Activated effector memory CD4-positive, alpha-beta T cell treated with anti-CD3 and anti-CD28 coated beads, Interleukin-2, amount 50 U/mL, for 16 hours (primary cell): ENCODE results near the gene RSBN1.
"Not testable (repeated sequence)": the region's sequence is repeated elsewhere in the genome, so short reads cannot be mapped to it uniquely, and the experiment has no call there.

Experiments
- DNase-seq: peaks from one replicate; pipeline ENCODE4 v3.0.0-alpha.2; 2020

RSBN1 gene

DNA sequence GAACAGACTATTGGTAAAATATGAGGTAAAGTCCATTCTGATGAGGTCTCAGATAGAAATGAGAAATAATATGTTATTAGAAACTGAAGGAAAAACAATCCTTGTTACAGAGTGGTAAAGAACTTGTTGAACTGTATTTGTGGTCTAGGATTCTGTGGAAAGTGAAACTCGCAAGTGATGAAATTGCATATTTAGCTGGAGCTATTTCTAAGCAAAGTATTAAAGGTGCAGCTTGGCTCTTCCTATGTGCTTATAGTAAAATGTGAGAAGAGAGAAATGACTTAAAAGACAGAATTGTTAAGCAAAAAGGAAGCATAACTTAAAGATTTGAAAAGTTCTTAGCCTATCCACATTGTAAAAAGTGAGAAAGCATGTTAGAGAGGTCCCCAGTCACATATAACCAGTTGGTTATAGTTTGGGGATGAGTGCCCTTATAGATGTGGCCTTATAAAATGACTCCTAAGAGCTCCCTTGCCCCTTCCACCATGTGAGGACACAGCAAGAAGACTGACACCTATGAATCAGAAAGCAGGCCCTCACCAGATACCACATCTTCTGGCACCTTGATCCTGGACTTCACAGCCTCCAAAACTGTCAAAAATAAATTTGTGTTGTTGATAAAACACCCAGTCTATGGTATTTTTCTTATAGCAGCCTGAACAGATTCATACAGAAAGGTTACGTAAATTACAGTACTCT, 77.8 kb downstream of the RSBN1 start:
- no peak for DNase-seq

DNA sequence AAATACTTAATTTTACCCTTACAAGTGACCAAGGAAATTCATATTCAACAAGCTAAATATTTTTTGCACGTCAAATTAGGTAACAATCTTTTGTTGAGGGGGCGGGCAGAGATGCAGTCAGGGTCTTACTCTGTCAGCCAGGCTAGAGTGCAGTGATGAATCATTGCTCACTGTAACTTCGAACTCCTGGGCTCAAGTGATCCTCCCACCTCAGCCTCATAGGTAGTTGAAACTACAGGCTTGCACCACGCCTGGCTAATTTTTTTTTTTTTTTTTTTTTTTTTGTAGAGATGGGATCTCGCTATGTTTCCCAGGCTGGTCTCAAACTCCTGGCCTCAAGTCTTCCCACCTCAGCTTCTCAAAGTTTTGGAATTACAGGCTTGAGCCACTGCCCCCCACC, 79.5 kb downstream of the RSBN1 start:
- DNase-seq = no peak

DNA sequence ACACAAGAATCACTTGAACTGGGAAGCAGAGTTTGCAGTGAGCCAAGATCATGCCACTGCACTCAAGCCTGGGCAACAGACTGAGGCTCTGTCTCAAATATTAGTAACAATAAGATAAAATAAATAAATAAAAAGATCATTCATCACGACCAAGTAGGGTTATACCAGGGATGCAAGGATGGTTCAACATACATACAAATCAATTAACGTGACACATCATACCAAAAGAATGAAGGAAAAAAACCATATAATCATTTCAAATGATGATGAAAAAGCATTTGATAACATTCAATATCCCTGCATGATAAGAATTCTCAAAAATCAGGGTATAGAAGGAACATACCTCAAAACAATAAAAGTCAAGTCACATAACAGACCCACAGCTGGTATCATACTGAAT, 91.3 kb downstream of the RSBN1 start:
- no peak for DNase-seq

DNA sequence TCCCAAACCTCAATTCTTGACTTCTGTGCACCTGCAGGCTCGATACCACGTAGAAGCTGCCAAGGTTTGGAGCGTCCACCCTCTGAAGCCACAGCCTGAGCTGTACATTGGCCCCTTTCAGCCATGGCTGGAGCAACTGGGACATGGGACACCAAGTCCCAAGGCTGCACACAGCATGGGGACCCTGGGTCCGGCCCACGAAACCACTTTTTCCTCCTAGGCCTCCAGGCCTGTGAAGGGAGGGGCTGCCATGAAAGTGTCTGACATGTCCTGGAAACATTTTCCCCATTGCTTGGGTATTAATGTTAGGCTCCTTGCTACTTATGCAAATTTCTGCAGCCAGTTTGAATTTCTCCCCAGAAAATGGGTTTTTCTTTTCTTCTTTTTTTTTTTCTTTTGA, 93.7 kb downstream of the RSBN1 start:
- DNase-seq = not testable (repeated sequence)

DNA sequence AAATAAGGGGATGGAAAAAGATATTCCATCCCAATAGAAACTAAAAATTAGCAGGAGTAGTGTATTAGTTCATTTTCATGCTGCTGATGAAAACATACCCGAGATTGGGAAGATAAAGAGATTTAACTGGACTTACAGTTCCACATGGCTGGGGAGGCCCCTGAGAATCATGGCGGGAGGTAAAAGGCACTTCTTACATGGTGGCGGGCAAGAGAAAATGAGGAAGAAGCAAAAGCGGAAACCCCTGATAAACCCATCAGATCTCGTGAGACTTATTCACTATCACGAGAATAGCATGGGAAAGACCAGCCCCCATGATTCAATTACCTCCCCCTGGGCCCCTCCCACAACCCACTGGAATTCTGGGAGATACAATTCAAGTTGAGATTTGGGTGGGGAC, 94.8 kb downstream of the RSBN1 start:
- DNase-seq = not testable (repeated sequence)

DNA sequence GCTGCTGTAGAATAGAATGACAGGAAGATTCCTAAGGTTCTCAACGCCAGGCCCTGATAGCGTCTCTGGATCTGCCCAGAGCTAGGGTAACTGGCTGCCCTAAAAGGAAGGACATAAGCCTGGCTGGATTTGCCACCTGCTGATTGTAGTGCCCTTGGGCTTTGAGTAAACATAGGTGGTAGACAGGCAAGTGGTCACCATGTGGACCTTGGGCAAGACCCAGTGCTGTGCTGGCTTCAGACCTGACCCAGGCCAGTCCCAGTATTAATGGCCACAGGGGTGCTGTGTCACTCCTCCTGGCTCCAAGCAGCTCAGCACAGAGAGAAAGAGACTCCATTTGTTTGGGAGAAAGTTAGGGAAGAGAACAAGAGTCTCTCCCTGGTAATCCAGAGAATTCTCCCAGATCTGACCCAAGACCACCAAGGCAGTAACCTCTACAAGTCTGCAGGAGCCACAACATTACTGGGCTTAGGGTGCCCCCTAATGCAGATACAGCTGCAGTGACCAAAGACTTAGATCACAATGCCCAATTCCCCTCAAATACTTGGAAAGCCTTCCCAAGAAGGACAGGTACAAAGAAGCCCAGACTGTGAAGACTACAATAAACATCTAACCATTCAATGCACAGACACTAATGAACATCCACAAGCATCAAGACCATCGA, 97.5 kb downstream of the RSBN1 start:
- no peak for DNase-seq
